Erythroblast (primary cell): ENCODE data around the gene SSC4D.
"Not testable (repeated sequence)": the region's sequence is repeated elsewhere in the genome, so short reads cannot be mapped to it uniquely, and the experiment has no call there.

Source experiments
- DNase-seq, 2 experiments: peaks; one replicate each; lab custom pipeline; 2025; lab: John Stamatoyannopoulos, UW
- GATA1 ChIP-seq: IDR thresholded peaks from 2 replicates; pipeline ENCODE4 v1.6.1; 2011; ENCODE audit warnings: low read depth, mild to moderate bottlenecking, control low read depth, low read length, moderate library complexity
- POLR2A ChIP-seq: IDR thresholded peaks from 2 replicates; pipeline ENCODE4 v1.6.1; 2011; ENCODE audit warnings: mild to moderate bottlenecking, low read length

SSC4D gene

GRCh38 chr7:76400248-76400647, 9.2 kb downstream of the SSC4D start:
- no peak for TF ChIP-seq POLR2A
- DNase-seq = no peak

GRCh38 chr7:76397409-76398183, 11.9 kb downstream of the SSC4D start:
- peak; percentile 87 to 89 for DNase-seq
- TF ChIP-seq GATA1 = no peak
- TF ChIP-seq POLR2A = no peak

GRCh38 chr7:76396864-76397263, 12.6 kb downstream of the SSC4D start:
- DNase-seq = no peak
- no peak for TF ChIP-seq GATA1
- no peak for TF ChIP-seq POLR2A

GRCh38 chr7:76395965-76396726, 13.4 kb downstream of the SSC4D start:
- peak in 1 of 2 experiments; percentile 41 for DNase-seq
- TF ChIP-seq GATA1 (no peak), POLR2A (no peak)

GRCh38 chr7:76395605-76395964, 13.9 kb downstream of the SSC4D start:
- DNase-seq = not testable (repeated sequence)

GRCh38 chr7:76394957-76395356, 14.5 kb downstream of the SSC4D start:
- TF ChIP-seq POLR2A (no peak), GATA1 (no peak)
- no peak for DNase-seq

- peak; percentile 94 to 96 for DNase-seq
- TF ChIP-seq GATA1 = no peak
- TF ChIP-seq POLR2A = peak; percentile 78
Measured at GRCh38 chr7:76393116-76394031, 16.1 kb downstream of the SSC4D start.

GRCh38 chr7:76392531-76393115, 16.9 kb downstream of the SSC4D start:
- TF ChIP-seq GATA1 = no peak
- no peak for TF ChIP-seq POLR2A
- DNase-seq = no peak

GRCh38 chr7:76390092-76390491, 19.4 kb downstream of the SSC4D start:
- DNase-seq = no peak
- TF ChIP-seq POLR2A (no peak), GATA1 (no peak)

GRCh38 chr7:76387789-76388188, 21.7 kb downstream of the SSC4D start:
- DNase-seq = not testable (repeated sequence)

GRCh38 chr7:76386691-76387260, 22.7 kb downstream of the SSC4D start:
- no peak for DNase-seq
- TF ChIP-seq POLR2A (no peak), GATA1 (no peak)

GRCh38 chr7:76383089-76383944, 26.2 kb downstream of the SSC4D start:
- peak; percentile 35 to 42 for DNase-seq
- TF ChIP-seq GATA1 (no peak), POLR2A (no peak)
